Fibroblast of lung (primary cell): ENCODE results near the gene SBNO2. TPM values are rescaled to one million over a fixed set of nuclear protein-coding genes. Genes with fewer than 3 reads are reported as not detected.

ENCODE experiments used
- DNase-seq, 2 donors: peaks; one replicate each; pipeline versions ENCODE4 v3.0.0 to v3.0.0-alpha.2; 2010; ENCODE audit warnings: low read depth in 2 of 2
- H2AFZ ChIP-seq: 2 replicates; pipeline ENCODE4 v1.5.1; 2012; ENCODE audit warnings: low read length, control low read depth, inconsistent platforms
- H3K27ac ChIP-seq: 2 replicates; pipeline ENCODE4 v1.5.1; 2011; ENCODE audit warnings: low read length, control low read depth; ENCODE audit not compliant: insufficient read depth
- H3K27me3 ChIP-seq: 2 replicates; pipeline ENCODE4 v1.5.1; 2011; ENCODE audit warnings: mild to moderate bottlenecking, low read length; ENCODE audit not compliant: control insufficient read depth, insufficient read depth
- H3K36me3 ChIP-seq: 2 replicates; pipeline ENCODE4 v1.5.1; 2011; ENCODE audit warnings: low read length; ENCODE audit not compliant: control insufficient read depth, insufficient read depth
- H3K4me1 ChIP-seq: 2 replicates; pipeline ENCODE4 v1.5.1; 2011; ENCODE audit warnings: low read length; ENCODE audit not compliant: control insufficient read depth, insufficient read depth; ENCODE audit errors: extremely low read depth
- H3K4me2 ChIP-seq: 2 replicates; pipeline ENCODE4 v1.5.1; 2011; ENCODE audit warnings: low read length, control low read depth; ENCODE audit not compliant: insufficient read depth; ENCODE audit errors: extremely low read depth
- H3K4me3 ChIP-seq, 4 experiments: fragments of 200-600 bp in 1 of 4; sonication (generic) in 1 of 4; replicated peaks in 1 of 4; 2 replicates each; pipeline ENCODE4 v1.5.1; 2011 to 2016; ENCODE audit warnings: low read length in 4 of 4, low read depth in 3 of 4, mild to moderate bottlenecking in 3 of 4, control low read depth in 2 of 4, inconsistent platforms in 1 of 4, mixed read lengths in 1 of 4; ENCODE audit not compliant: insufficient read depth in 1 of 4; ENCODE audit errors: control extremely low read depth in 1 of 4
- H3K79me2 ChIP-seq: 2 replicates; pipeline ENCODE4 v1.5.1; 2012; ENCODE audit warnings: mild to moderate bottlenecking, low read length, inconsistent platforms; ENCODE audit not compliant: control insufficient read depth, insufficient read depth
- H3K9ac ChIP-seq: 2 replicates; pipeline ENCODE4 v1.5.1; 2011; ENCODE audit warnings: mild to moderate bottlenecking, low read length, control low read depth; ENCODE audit not compliant: insufficient read depth
- H3K9me3 ChIP-seq: 2 replicates; pipeline ENCODE4 v1.5.1; 2012; ENCODE audit warnings: low read depth, low read length; ENCODE audit not compliant: control insufficient read depth, insufficient read depth
- H4K20me1 ChIP-seq: 2 replicates; pipeline ENCODE4 v1.5.1; 2011; ENCODE audit warnings: low read length; ENCODE audit not compliant: control insufficient read depth, insufficient read depth; ENCODE audit errors: extremely low read depth
- EZH2 ChIP-seq: IDR thresholded peaks from 2 replicates; pipeline ENCODE4 v1.5.1; 2012; ENCODE audit warnings: low read length, control low read depth, mild to moderate bottlenecking; ENCODE audit errors: missing control alignments
- polyA plus RNA-seq, 2 donors: library from polyadenylated mRNA; depleted of rRNA in 1 of 2; stranded (reverse) in 1 of 2; unstranded in 1 of 2; fragments of >200 nt; gene quantifications; 2 replicates each; pipeline ENCODE4 v1.2.1, GENCODE V29; 2011 to 2012; ENCODE audit warnings: missing spikeins in 1 of 2
- total RNA-seq: library from RNA; depleted of rRNA; stranded (reverse); fragments of >200 nt; gene quantifications from 2 replicates; pipeline ENCODE4 v1.2.1, GENCODE V29; 2014
- TF ChIP-seq, protein P1 (sequence below), 2 donors: IDR thresholded peaks in 1 of 2; conservative IDR thresholded peaks in 1 of 2; 1 replicate in 1 of 2; 2 replicates in 1 of 2; pipeline ENCODE4 v1.5.1; 2011 to 2012; ENCODE audit warnings: low read length in 2 of 2, control low read depth in 1 of 2, inconsistent platforms in 1 of 2, low read depth in 1 of 2, mild to moderate bottlenecking in 1 of 2

SBNO2 gene
- total and polyA plus RNA-seq, 2 donors (not counting 1 experiment from before 2014, with no cell fraction given), result 12.6 to 55.8 TPM

DNA sequence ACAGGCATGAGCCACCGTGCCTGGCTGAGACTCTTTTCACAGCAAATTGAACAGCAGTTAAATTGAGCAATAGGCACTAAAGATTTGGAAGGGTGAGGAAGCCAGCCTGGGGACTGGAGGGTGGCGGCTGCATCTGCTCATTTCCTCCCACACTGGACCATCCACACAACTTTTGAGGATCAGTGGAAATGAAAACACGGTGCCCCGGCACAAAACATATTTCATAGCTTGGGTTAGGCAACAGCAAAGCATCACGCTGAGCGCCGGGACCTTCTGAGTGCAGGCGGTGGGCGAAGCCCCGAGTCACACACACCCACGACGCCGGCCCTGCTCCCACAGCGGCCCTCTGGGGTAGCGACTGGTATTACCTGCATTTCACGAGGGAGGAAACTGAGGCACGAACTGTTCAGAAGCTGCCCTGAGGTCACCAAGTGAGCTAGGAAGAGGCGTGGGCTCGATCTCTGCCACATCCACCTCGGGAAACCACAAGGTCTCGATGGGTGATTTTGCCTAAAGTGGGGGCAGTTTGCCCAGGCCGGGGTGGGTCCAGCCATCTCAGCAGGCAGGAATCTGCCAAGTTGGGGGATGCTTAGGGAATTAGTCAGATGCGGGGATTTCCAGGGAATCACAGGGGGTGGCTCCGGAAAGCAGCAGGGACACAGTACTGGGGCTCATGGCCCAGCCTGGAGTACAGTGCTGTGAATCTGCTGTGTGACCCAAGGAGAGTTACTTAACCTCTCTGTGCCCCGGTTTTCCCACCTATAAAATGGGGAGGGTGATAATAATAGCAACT is 3.5 kb upstream of the SBNO2 start:
- Histone ChIP-seq H3K9ac (peak overlapping the region; percentile 32), H3K79me2 (peaks cover 12% of the 10 kb centered on the region), H3K27ac (peak overlapping the region; percentile 95), H3K36me3 (no peaks in the 10 kb centered on the region), H3K4me1 (peaks cover 18% of the 10 kb centered on the region), H3K4me3 (peak overlapping the region in 1 of 4 experiments; percentile 21), H2AFZ (no peak overlapping the region), H3K27me3 (no peaks in the 10 kb centered on the region), H3K9me3 (no peaks in the 10 kb centered on the region), H3K4me2 (peak overlapping the region; percentile 28), H4K20me1 (no peaks in the 10 kb centered on the region)
- TF ChIP-seq EZH2, result no peak
- TF ChIP-seq, protein P1, sequence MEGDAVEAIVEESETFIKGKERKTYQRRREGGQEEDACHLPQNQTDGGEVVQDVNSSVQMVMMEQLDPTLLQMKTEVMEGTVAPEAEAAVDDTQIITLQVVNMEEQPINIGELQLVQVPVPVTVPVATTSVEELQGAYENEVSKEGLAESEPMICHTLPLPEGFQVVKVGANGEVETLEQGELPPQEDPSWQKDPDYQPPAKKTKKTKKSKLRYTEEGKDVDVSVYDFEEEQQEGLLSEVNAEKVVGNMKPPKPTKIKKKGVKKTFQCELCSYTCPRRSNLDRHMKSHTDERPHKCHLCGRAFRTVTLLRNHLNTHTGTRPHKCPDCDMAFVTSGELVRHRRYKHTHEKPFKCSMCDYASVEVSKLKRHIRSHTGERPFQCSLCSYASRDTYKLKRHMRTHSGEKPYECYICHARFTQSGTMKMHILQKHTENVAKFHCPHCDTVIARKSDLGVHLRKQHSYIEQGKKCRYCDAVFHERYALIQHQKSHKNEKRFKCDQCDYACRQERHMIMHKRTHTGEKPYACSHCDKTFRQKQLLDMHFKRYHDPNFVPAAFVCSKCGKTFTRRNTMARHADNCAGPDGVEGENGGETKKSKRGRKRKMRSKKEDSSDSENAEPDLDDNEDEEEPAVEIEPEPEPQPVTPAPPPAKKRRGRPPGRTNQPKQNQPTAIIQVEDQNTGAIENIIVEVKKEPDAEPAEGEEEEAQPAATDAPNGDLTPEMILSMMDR (conservative IDR thresholded peaks at IDR 0.05 in 1 of 2, IDR thresholded peaks at IDR 0.05 in 1 of 2; ENCODE audit: low read depth in 1 of 2, low read length in 2 of 2), result peak; percentile 19 to 21
- DNase-seq, result peak; percentile 94 to 97

DNA sequence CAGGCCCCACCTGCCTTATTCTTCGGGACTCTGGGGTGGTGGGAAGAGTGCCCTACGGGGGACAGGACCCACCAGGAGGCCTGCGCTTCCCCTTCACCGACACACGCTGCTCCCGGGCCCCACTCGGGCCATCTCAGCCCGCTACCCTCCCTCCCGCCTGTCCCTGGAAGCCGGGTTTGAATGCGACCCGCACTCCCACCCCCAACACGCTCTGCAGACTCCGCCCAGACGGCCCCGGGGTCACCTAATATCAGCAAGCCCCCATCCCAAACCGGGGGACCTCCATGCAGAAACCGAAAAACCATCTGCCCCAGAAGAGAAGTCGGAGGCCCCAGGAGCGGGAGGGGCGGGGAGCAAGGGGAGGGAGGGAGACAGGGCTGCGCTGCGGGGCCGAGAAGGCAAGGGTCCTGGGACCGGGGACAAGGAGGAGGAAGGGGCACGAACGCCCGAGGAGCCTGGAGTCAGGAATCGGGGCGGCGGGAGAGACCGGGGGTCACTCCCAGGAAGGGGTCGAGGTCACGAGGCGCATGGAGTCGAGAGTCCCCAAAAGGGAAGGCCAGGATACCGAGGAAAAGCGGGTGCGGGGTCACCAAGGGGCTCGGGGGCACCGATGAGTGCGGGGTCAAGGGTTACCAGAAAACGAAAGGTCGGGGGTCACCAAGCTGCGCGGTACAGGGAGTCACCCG is 766 bp downstream of the SBNO2 start:
- Histone ChIP-seq H3K4me2 (peak overlapping the region; percentile 95), H3K27ac (peak overlapping the region; percentile 91), H2AFZ (no peak overlapping the region), H3K9ac (peak overlapping the region; percentile 92), H3K79me2 (peaks cover 54% of the 10 kb centered on the region), H3K36me3 (peaks cover 10% of the 10 kb centered on the region), H3K27me3 (no peaks in the 10 kb centered on the region), H3K9me3 (no peaks in the 10 kb centered on the region), H3K4me3 (peak overlapping the region; percentile 81 to 92 (median 88)), H4K20me1 (no peaks in the 10 kb centered on the region), H3K4me1 (peaks cover 38% of the 10 kb centered on the region)
- no peak for TF ChIP-seq EZH2
- TF ChIP-seq, protein P1 (conservative IDR thresholded peaks at IDR 0.05 in 1 of 2, IDR thresholded peaks at IDR 0.05 in 1 of 2; ENCODE audit: low read depth in 1 of 2, low read length in 2 of 2), result no peak
- no peak for DNase-seq
